Fibroblast of pulmonary artery (primary cell): Measurements from ENCODE around the gene HSD3B7.

ENCODE experiments used
- DNase-seq: peaks from one replicate; pipeline ENCODE4 v3.0.0-alpha.2; 2010; ENCODE audit warnings: low read depth
- H3K4me3 ChIP-seq: replicated peaks from 2 replicates; pipeline ENCODE4 v1.5.1; 2011; ENCODE audit warnings: low read depth, mild to moderate bottlenecking, control low read depth, low read length, moderate library complexity
- TF ChIP-seq, protein P1 (sequence below): IDR thresholded peaks from 2 replicates; pipeline ENCODE4 v1.5.1; 2011; ENCODE audit warnings: mild to moderate bottlenecking, control low read depth, low read length, inconsistent platforms; ENCODE audit errors: missing control alignments

Gene HSD3B7

DNA sequence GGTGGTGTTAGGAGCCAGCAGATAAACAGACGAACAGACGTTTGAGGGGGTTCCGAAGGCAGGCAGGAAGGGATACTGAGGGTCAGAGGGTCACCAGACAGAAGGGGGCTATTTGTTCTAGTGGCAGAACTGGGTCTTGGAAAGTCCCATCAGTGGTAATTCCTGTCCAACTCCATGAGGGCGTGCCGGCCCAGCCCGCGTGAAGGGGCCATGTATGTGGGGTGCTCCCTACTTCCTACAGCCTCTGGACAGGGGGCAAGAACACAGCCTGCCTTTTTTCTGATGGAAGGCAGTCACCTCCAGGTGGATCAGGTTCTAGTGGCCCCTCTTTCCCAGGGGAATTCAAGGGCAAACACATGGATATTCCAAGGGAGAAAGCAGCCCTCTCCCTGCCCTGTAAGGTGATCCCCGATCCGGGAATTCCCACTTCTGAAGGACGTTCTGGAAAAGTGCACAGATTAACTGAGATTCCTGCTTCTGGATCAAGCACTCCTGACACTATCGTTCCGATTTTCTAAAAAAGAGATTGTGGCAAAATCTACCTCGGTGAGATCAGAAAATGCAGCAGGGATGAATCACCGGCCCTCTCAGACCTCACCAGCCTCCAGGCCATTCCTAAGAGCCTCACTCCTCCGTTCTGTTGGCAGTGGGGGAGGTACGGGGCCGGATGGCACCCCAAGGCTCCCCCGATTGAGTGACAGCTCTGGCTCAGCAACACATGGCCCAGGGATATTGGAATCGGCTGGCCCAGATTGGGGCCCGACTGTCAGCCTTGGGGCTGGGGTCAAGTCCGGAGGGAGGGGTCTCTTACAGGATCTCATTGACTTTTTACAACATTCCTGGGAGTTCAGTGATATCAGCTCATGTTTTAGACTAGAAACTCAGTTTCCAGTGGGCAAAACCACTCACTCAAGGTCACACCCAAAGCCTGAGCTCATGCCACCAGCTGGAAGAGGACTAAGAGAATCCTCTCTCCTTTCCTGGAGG is 13.0 kb downstream of the HSD3B7 start:
- DNase-seq = peak; percentile 62
- H3K4me3 ChIP-seq = peak overlapping the region; percentile 59
- TF ChIP-seq, protein P1, sequence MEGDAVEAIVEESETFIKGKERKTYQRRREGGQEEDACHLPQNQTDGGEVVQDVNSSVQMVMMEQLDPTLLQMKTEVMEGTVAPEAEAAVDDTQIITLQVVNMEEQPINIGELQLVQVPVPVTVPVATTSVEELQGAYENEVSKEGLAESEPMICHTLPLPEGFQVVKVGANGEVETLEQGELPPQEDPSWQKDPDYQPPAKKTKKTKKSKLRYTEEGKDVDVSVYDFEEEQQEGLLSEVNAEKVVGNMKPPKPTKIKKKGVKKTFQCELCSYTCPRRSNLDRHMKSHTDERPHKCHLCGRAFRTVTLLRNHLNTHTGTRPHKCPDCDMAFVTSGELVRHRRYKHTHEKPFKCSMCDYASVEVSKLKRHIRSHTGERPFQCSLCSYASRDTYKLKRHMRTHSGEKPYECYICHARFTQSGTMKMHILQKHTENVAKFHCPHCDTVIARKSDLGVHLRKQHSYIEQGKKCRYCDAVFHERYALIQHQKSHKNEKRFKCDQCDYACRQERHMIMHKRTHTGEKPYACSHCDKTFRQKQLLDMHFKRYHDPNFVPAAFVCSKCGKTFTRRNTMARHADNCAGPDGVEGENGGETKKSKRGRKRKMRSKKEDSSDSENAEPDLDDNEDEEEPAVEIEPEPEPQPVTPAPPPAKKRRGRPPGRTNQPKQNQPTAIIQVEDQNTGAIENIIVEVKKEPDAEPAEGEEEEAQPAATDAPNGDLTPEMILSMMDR = no peak

GRCh38 chr16:30998852-30999761 is 14.1 kb downstream of the HSD3B7 start:
- TF ChIP-seq, protein P1 = no peak
- no peak overlapping the region for H3K4me3 ChIP-seq
- DNase-seq = no peak

DNA sequence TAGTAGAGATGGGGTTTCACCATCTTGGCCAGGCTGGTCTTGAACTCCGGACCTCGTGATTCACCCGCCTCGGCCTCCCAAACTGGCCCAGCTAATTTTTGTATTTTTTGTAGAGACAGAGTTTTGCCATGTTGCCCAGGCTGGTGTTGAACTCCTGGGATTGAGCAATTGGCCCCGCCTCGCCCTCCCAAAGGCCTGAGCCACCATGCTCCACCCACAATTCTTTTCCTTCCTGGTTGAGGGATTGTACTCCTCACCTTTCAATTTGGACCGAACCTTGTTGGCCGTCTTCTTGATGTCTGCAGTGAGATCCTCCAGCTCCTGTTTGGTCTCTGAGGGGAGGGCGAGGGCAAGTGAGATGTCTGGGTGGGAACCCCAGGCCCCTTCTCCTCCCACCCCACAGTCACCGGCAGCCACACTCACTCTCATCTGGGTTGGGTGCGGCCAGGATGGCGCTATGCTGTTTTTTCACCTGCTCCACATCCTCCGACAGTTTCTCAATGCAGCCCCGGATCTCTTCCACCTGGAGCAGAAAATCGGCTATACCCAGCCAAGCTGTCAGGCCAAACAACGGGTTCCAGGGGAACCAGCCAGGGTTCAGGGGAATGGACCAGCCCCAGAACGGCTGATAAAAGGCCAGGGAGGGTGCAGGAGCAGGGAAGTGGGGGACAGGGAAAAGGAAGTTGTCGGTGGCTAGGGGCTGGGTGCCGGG is 15.8 kb downstream of the HSD3B7 start:
- TF ChIP-seq, protein P1 = no peak
- no peak for DNase-seq
- H3K4me3 ChIP-seq = no peak overlapping the region

DNA sequence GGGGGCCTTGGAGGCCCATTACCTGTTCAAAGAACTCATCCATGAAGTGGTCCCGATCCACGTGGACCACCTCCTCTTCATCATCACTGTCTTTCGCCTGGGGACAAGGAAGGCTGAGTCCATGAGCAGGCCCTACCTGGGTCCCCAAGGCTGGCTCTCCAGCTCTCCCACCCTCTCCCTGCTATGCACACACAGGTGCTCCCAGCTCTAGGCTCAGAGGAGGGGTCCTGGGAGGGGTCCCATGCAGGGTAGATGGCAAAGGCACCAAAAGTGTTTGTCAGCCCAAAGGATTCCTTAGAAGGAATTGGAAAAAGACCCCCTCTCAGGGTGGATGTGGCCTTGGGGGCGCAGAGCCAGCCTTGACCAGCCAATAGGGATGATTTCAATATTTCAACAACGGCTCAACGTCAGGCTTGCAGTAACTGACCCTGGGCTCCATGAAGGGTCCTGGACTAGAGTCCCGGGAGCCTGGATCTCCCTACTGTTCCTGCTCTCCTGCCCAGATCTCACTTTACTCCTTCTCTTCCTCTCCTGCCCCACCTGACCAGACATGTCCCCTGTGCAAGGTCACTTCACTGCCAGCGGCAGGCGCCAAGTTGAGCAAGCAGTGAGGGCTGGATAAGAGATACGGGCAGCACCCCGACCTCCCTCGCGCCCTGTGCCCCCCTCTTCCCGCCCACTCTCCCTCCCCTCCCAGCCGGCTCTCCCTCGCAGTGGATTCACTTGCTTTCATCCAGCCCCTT is 16.7 kb downstream of the HSD3B7 start:
- no peak overlapping the region for H3K4me3 ChIP-seq
- DNase-seq = no peak
- TF ChIP-seq, protein P1 = no peak

GRCh38 chr16:31002250-31002700 is 17.3 kb downstream of the HSD3B7 start:
- no peak overlapping the region for H3K4me3 ChIP-seq
- no peak for DNase-seq
- TF ChIP-seq, protein P1 = no peak
